ENCODE results near the gene CDC20.

The CDC20 gene

GRCh38 chr1:43316738-43317520 is 41.9 kb upstream of the CDC20 start:
- Histone ChIP-seq H3K36me3 (ENCODE audit: control insufficient read depth, insufficient read depth, low read length) (peaks cover 13% of the 10 kb centered on the region), H3K27ac (ENCODE audit: low read depth, low read length, severe bottlenecking) (no peak overlapping the region), H3K4me1 (ENCODE audit: control insufficient read depth, insufficient read depth, low read length, poor library complexity, severe bottlenecking) (peaks cover 5% of the 10 kb centered on the region), H3K9me3 (ENCODE audit: control insufficient read depth, low read length) (no peaks in the 10 kb centered on the region), H3K4me3 (ENCODE audit: extremely low read depth, insufficient read depth, low read length, poor library complexity, severe bottlenecking) (no peak overlapping the region)
- 89 to 94% methylated on average over 16 of the region's 16 CpGs for WGBS, 2 experiments (ENCODE audit: insufficient coverage in 2 of 2)

- 89 to 95% methylated on average over 15 of the region's 15 CpGs for WGBS, 2 experiments (ENCODE audit: insufficient coverage in 2 of 2)
Observed at GRCh38 chr1:43317817-43318471, 40.8 kb upstream of the CDC20 start.

GRCh38 chr1:43318831-43319230 is 40.0 kb upstream of the CDC20 start:
- H3K9me3 ChIP-seq (ENCODE audit: control insufficient read depth, low read length), result no peaks in the 10 kb centered on the region
- WGBS, 2 experiments (ENCODE audit: insufficient coverage in 2 of 2), result 89 to 100% methylated on average over 2 to 4 of the region's 4 CpGs
- H3K4me3 ChIP-seq (ENCODE audit: extremely low read depth, insufficient read depth, low read length, poor library complexity, severe bottlenecking), result no peak overlapping the region
- no peak overlapping the region for H3K27ac ChIP-seq (ENCODE audit: low read depth, low read length, severe bottlenecking)
- peaks cover 5% of the 10 kb centered on the region for H3K4me1 ChIP-seq (ENCODE audit: control insufficient read depth, insufficient read depth, low read length, poor library complexity, severe bottlenecking)
- peaks cover 11% of the 10 kb centered on the region for H3K36me3 ChIP-seq (ENCODE audit: control insufficient read depth, insufficient read depth, low read length)

More at GRCh38 chr1:43317817-43318471, 40.8 kb upstream of the CDC20 start:
- Histone ChIP-seq H3K27ac (ENCODE audit: low read depth, low read length, severe bottlenecking) (no peak overlapping the region), H3K36me3 (ENCODE audit: control insufficient read depth, insufficient read depth, low read length) (peaks cover 11% of the 10 kb centered on the region), H3K9me3 (ENCODE audit: control insufficient read depth, low read length) (no peaks in the 10 kb centered on the region), H3K4me1 (ENCODE audit: control insufficient read depth, insufficient read depth, low read length, poor library complexity, severe bottlenecking) (peaks cover 5% of the 10 kb centered on the region), H3K4me3 (ENCODE audit: extremely low read depth, insufficient read depth, low read length, poor library complexity, severe bottlenecking) (no peak overlapping the region)

GRCh38 chr1:43319288-43319687 is 39.5 kb upstream of the CDC20 start:
- Histone ChIP-seq H3K27ac (ENCODE audit: low read depth, low read length, severe bottlenecking) (no peak overlapping the region), H3K4me1 (ENCODE audit: control insufficient read depth, insufficient read depth, low read length, poor library complexity, severe bottlenecking) (peaks cover 5% of the 10 kb centered on the region), H3K4me3 (ENCODE audit: extremely low read depth, insufficient read depth, low read length, poor library complexity, severe bottlenecking) (no peak overlapping the region), H3K36me3 (ENCODE audit: control insufficient read depth, insufficient read depth, low read length) (peaks cover 11% of the 10 kb centered on the region), H3K9me3 (ENCODE audit: control insufficient read depth, low read length) (no peaks in the 10 kb centered on the region)
- WGBS, 2 experiments (ENCODE audit: insufficient coverage in 2 of 2), result no CpG with 5 or more reads among the region's 5 CpGs

- H3K4me3 ChIP-seq (ENCODE audit: extremely low read depth, insufficient read depth, low read length, poor library complexity, severe bottlenecking), result no peak overlapping the region
- no peak overlapping the region for H3K27ac ChIP-seq (ENCODE audit: low read depth, low read length, severe bottlenecking)
- H3K36me3 ChIP-seq (ENCODE audit: control insufficient read depth, insufficient read depth, low read length), result peaks cover 11% of the 10 kb centered on the region
- peaks cover 5% of the 10 kb centered on the region for H3K4me1 ChIP-seq (ENCODE audit: control insufficient read depth, insufficient read depth, low read length, poor library complexity, severe bottlenecking)
- no peaks in the 10 kb centered on the region for H3K9me3 ChIP-seq (ENCODE audit: control insufficient read depth, low read length)
- WGBS, 2 experiments (ENCODE audit: insufficient coverage in 2 of 2), result 90 to 100% methylated on average over 1 to 2 of the region's 3 CpGs
Observed at GRCh38 chr1:43319766-43320165, 39.0 kb upstream of the CDC20 start.

- peaks cover 5% of the 10 kb centered on the region for H3K9me3 ChIP-seq (ENCODE audit: control insufficient read depth, low read length)
- H3K4me3 ChIP-seq (ENCODE audit: extremely low read depth, insufficient read depth, low read length, poor library complexity, severe bottlenecking), result no peak overlapping the region
- 93 to 95% methylated on average over 5 to 16 of the region's 16 CpGs for WGBS, 2 experiments (ENCODE audit: insufficient coverage in 2 of 2)
- no peak overlapping the region for H3K27ac ChIP-seq (ENCODE audit: low read depth, low read length, severe bottlenecking)
- H3K36me3 ChIP-seq (ENCODE audit: control insufficient read depth, insufficient read depth, low read length), result peaks cover 11% of the 10 kb centered on the region
- peaks cover 5% of the 10 kb centered on the region for H3K4me1 ChIP-seq (ENCODE audit: control insufficient read depth, insufficient read depth, low read length, poor library complexity, severe bottlenecking)
Observed at GRCh38 chr1:43321331-43321891, 37.4 kb upstream of the CDC20 start.

- H3K9me3 ChIP-seq (ENCODE audit: control insufficient read depth, low read length), result peaks cover 14% of the 10 kb centered on the region
- no peak overlapping the region for H3K4me3 ChIP-seq (ENCODE audit: extremely low read depth, insufficient read depth, low read length, poor library complexity, severe bottlenecking)
- peaks cover 5% of the 10 kb centered on the region for H3K4me1 ChIP-seq (ENCODE audit: control insufficient read depth, insufficient read depth, low read length, poor library complexity, severe bottlenecking)
- 100% methylated on average over 2 to 5 of the region's 5 CpGs for WGBS, 2 experiments (ENCODE audit: insufficient coverage in 2 of 2)
- H3K36me3 ChIP-seq (ENCODE audit: control insufficient read depth, insufficient read depth, low read length), result peaks cover 11% of the 10 kb centered on the region
- no peak overlapping the region for H3K27ac ChIP-seq (ENCODE audit: low read depth, low read length, severe bottlenecking)
Observed at GRCh38 chr1:43322506-43322905, 36.3 kb upstream of the CDC20 start.

GRCh38 chr1:43324810-43325209 is 34.0 kb upstream of the CDC20 start:
- H3K4me3 ChIP-seq (ENCODE audit: extremely low read depth, insufficient read depth, low read length, poor library complexity, severe bottlenecking), result no peak overlapping the region
- H3K27ac ChIP-seq (ENCODE audit: low read depth, low read length, severe bottlenecking), result no peak overlapping the region
- peaks cover 6% of the 10 kb centered on the region for H3K4me1 ChIP-seq (ENCODE audit: control insufficient read depth, insufficient read depth, low read length, poor library complexity, severe bottlenecking)
- peaks cover 21% of the 10 kb centered on the region for H3K9me3 ChIP-seq (ENCODE audit: control insufficient read depth, low read length)
- peaks cover 11% of the 10 kb centered on the region for H3K36me3 ChIP-seq (ENCODE audit: control insufficient read depth, insufficient read depth, low read length)
- WGBS, 2 experiments (ENCODE audit: insufficient coverage in 2 of 2), result 95 to 100% methylated on average over 1 of the region's 1 CpG

- Histone ChIP-seq H3K36me3 (ENCODE audit: control insufficient read depth, insufficient read depth, low read length) (peaks cover 11% of the 10 kb centered on the region), H3K4me3 (ENCODE audit: extremely low read depth, insufficient read depth, low read length, poor library complexity, severe bottlenecking) (no peak overlapping the region), H3K4me1 (ENCODE audit: control insufficient read depth, insufficient read depth, low read length, poor library complexity, severe bottlenecking) (peaks cover 12% of the 10 kb centered on the region), H3K9me3 (ENCODE audit: control insufficient read depth, low read length) (peaks cover 21% of the 10 kb centered on the region), H3K27ac (ENCODE audit: low read depth, low read length, severe bottlenecking) (no peak overlapping the region)
Observed at GRCh38 chr1:43325381-43325780, 33.4 kb upstream of the CDC20 start.

- no peak overlapping the region for H3K27ac ChIP-seq (ENCODE audit: low read depth, low read length, severe bottlenecking)
- no CpG with 5 or more reads among the region's 1 CpG for WGBS, 2 experiments (ENCODE audit: insufficient coverage in 2 of 2)
- peaks cover 13% of the 10 kb centered on the region for H3K4me1 ChIP-seq (ENCODE audit: control insufficient read depth, insufficient read depth, low read length, poor library complexity, severe bottlenecking)
- peaks cover 21% of the 10 kb centered on the region for H3K9me3 ChIP-seq (ENCODE audit: control insufficient read depth, low read length)
- H3K36me3 ChIP-seq (ENCODE audit: control insufficient read depth, insufficient read depth, low read length), result peaks cover 4% of the 10 kb centered on the region
- no peak overlapping the region for H3K4me3 ChIP-seq (ENCODE audit: extremely low read depth, insufficient read depth, low read length, poor library complexity, severe bottlenecking)
Observed at GRCh38 chr1:43327549-43328292, 31.1 kb upstream of the CDC20 start.
